BJ (cell line): Measurements from ENCODE around the gene ST7. TPM values are rescaled to one million over a fixed set of nuclear protein-coding genes. Genes with fewer than 3 reads are reported as not detected.

ENCODE experiments used
- CTCF ChIA-PET: fragments of 350-600 bp; formaldehyde crosslinking; extraction: SDS; loops from one replicate; lab custom pipeline; 2021; ENCODE audit warnings: antibody characterized with exemption, inconsistent platforms; lab: Yijun Ruan, JAX
- POLR2A ChIA-PET: fragments of 300-600 bp; sonication (Branson Sonifier 250); formaldehyde crosslinking; extraction: SDS; loops from one replicate; lab custom pipeline; 2021; ENCODE audit warnings: antibody characterized with exemption; lab: Charles Lee
- DNase-seq: peaks from one replicate; pipeline ENCODE4 v3.0.0-alpha.2; 2011; ENCODE audit warnings: low read depth
- H3K27me3 ChIP-seq: 2 replicates; pipeline ENCODE4 v1.6.0; 2011; ENCODE audit warnings: low read length; ENCODE audit not compliant: control insufficient read depth, insufficient read depth
- H3K36me3 ChIP-seq: 2 replicates; pipeline ENCODE4 v1.5.1; 2011; ENCODE audit warnings: low read length; ENCODE audit not compliant: control insufficient read depth, insufficient read depth
- H3K4me3 ChIP-seq: 2 replicates; pipeline ENCODE4 v1.5.1; 2011; ENCODE audit warnings: low read depth, mild to moderate bottlenecking, control low read depth, low read length
- polyA plus RNA-seq: library from polyadenylated mRNA; depleted of rRNA; stranded (reverse); fragments of >200 nt; gene quantifications from 2 replicates; pipeline ENCODE4 v1.2.3, GENCODE V29; 2011
- TF ChIP-seq, protein P1 (sequence below): IDR thresholded peaks from 2 replicates; pipeline ENCODE4 v1.5.1; 2011; ENCODE audit warnings: low read depth, mild to moderate bottlenecking, control low read depth, inconsistent platforms, low read length, moderate library complexity; ENCODE audit not compliant: insufficient read depth

The ST7 gene
- polyA plus RNA-seq, 1 experiment: 16.0 TPM

GRCh38 chr7:117249696-117250095 lies 296.4 kb downstream of the ST7 start:
- no peak for DNase-seq
- no peaks in the 10 kb centered on the region for H3K27me3 ChIP-seq
- no peaks in the 10 kb centered on the region for H3K36me3 ChIP-seq
- ChIA-PET POLR2A (no interaction called here), CTCF (interaction anchor here (2.1 kb wide), 1 partner anchor 10 kb away, joined by 5 read pairs; no protein-coding TSS in a partner anchor)
- TF ChIP-seq, protein P1, sequence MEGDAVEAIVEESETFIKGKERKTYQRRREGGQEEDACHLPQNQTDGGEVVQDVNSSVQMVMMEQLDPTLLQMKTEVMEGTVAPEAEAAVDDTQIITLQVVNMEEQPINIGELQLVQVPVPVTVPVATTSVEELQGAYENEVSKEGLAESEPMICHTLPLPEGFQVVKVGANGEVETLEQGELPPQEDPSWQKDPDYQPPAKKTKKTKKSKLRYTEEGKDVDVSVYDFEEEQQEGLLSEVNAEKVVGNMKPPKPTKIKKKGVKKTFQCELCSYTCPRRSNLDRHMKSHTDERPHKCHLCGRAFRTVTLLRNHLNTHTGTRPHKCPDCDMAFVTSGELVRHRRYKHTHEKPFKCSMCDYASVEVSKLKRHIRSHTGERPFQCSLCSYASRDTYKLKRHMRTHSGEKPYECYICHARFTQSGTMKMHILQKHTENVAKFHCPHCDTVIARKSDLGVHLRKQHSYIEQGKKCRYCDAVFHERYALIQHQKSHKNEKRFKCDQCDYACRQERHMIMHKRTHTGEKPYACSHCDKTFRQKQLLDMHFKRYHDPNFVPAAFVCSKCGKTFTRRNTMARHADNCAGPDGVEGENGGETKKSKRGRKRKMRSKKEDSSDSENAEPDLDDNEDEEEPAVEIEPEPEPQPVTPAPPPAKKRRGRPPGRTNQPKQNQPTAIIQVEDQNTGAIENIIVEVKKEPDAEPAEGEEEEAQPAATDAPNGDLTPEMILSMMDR: no peak
- H3K4me3 ChIP-seq: no peak overlapping the region

DNA sequence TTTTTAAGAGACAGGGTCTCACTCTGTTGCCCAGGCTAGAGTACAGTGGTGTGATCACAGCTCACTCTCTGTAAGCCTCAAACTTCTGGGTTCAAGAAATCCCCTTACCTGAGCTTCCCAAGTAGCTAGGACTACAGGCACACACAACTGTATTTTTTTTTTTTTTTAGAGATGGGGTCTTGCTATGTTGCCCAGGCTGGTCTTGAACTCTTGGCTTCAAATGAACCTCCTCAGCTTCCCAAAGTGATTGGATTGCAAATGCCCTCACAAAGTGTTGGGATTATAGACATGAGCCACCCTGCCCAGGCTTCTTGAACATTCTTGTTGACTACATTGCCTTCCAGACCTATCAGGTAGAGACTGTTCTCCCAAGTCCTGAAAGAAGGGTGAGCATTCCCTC lies 296.9 kb downstream of the ST7 start:
- ChIA-PET CTCF (interaction anchor here (2.1 kb wide), 1 partner anchor 11 kb away, joined by 5 read pairs; no protein-coding TSS in a partner anchor), POLR2A (no interaction called here)
- H3K27me3 ChIP-seq: no peaks in the 10 kb centered on the region
- DNase-seq: no peak
- H3K36me3 ChIP-seq: no peaks in the 10 kb centered on the region
- TF ChIP-seq, protein P1: no peak
- H3K4me3 ChIP-seq: no peak overlapping the region

- H3K36me3 ChIP-seq: no peaks in the 10 kb centered on the region
- no peaks in the 10 kb centered on the region for H3K27me3 ChIP-seq
- DNase-seq: no peak
- TF ChIP-seq, protein P1: no peak
- no peak overlapping the region for H3K4me3 ChIP-seq
- POLR2A ChIA-PET: interaction anchor here (0.6 kb wide), 1 partner anchor 801 kb away, joined by 3 read pairs; no protein-coding TSS in a partner anchor
- CTCF ChIA-PET: interaction anchor here (0.8 to 2.2 kb wide), 4 partner anchors 11 to 208 kb away, joined by 4 to 11 read pairs (median 5); no protein-coding TSS in a partner anchor
Observed at GRCh38 chr7:117250801-117251200, 297.5 kb downstream of the ST7 start.

DNA sequence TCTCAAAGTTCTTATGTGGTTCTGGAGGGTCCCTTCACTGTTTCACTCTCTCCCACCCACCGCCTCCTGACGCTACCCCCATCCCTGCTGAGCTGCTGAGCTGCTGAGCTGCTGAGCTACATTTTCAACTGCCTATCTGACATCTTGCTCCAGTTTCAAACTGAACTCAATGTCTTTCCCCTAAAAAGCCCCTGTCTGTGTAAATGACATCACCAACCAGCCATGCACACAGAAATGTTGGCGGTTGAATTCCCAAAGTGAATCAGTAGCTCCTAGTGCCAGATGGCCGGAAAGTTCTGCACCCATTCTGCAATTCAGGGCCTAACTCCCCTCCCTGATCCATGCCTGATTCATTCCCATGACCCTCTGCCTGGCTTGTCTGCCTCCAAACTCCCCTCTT lies 298.4 kb downstream of the ST7 start:
- ChIA-PET CTCF (interaction anchor here (1.6 to 2.2 kb wide), 4 partner anchors 11 to 61 kb away, joined by 4 to 11 read pairs (median 5); no protein-coding TSS in a partner anchor), POLR2A (interaction anchor here (0.6 kb wide), 1 partner anchor 21 kb away, joined by 6 read pairs; no protein-coding TSS in a partner anchor)
- no peak for DNase-seq
- Histone ChIP-seq H3K36me3 (no peaks in the 10 kb centered on the region), H3K27me3 (no peaks in the 10 kb centered on the region), H3K4me3 (no peak overlapping the region)
- TF ChIP-seq, protein P1: no peak

GRCh38 chr7:117259615-117260014 lies 306.3 kb downstream of the ST7 start:
- Histone ChIP-seq H3K36me3 (no peaks in the 10 kb centered on the region), H3K27me3 (no peaks in the 10 kb centered on the region), H3K4me3 (no peak overlapping the region)
- POLR2A ChIA-PET: no interaction called here
- TF ChIP-seq, protein P1: no peak
- no peak for DNase-seq
- CTCF ChIA-PET: no interaction called here
